Spleen (tissue), 11 donors: Measurements from ENCODE around the gene ATP11B. TPM values are rescaled to one million over a fixed set of nuclear protein-coding genes. Genes with fewer than 3 reads are reported as not detected.

Source experiments
- DNase-seq: peaks from one replicate; pipeline ENCODE4 v3.0.0-alpha.2; 2020
- H3K27ac ChIP-seq, 8 donors: fragments of 200-600 bp; sonication (generic) in 7 of 8; 1 replicate in 4 of 8; 2 replicates in 4 of 8; pipeline versions ENCODE4 v1.5.0 to v1.8.0; 2016 to 2021; ENCODE audit warnings: inconsistent platforms in 4 of 8, mild to moderate bottlenecking in 4 of 8, moderate library complexity in 1 of 8
- H3K27me3 ChIP-seq, 7 donors: fragments of 200-600 bp; sonication (generic) in 6 of 7; replicated peaks in 1 of 7; 1 replicate in 4 of 7; 2 replicates in 3 of 7; pipeline versions ENCODE4 v1.5.0 to v1.8.0; 2016 to 2021; ENCODE audit warnings: inconsistent platforms in 3 of 7, mild to moderate bottlenecking in 1 of 7
- H3K36me3 ChIP-seq, 6 donors: fragments of 200-600 bp; sonication (generic) in 5 of 6; 1 replicate in 4 of 6; 2 replicates in 2 of 6; pipeline versions ENCODE4 v1.5.0 to v1.8.0; 2016 to 2021; ENCODE audit warnings: inconsistent platforms in 2 of 6
- H3K4me1 ChIP-seq, 6 donors: fragments of 200-600 bp; sonication (generic) in 5 of 6; 1 replicate in 3 of 6; 2 replicates in 3 of 6; pipeline versions ENCODE4 v1.5.0 to v1.8.0; 2016 to 2021; ENCODE audit warnings: inconsistent platforms in 3 of 6
- H3K4me3 ChIP-seq, 8 donors: fragments of 200-600 bp; sonication (generic) in 7 of 8; 1 replicate in 4 of 8; 2 replicates in 4 of 8; pipeline versions ENCODE4 v1.5.0 to v1.8.0; 2016 to 2021; ENCODE audit warnings: inconsistent platforms in 4 of 8, mild to moderate bottlenecking in 4 of 8, moderate library complexity in 2 of 8
- H3K9me3 ChIP-seq, 8 donors: fragments of 200-600 bp; sonication (generic) in 7 of 8; 1 replicate in 4 of 8; 2 replicates in 4 of 8; pipeline versions ENCODE4 v1.5.0 to v1.8.0; 2016 to 2021; ENCODE audit warnings: inconsistent platforms in 4 of 8
- POLR2A ChIP-seq, 3 donors: fragments of 450-650 bp; IDR thresholded peaks; one replicate each; pipeline ENCODE4 v1.5.1; 2017; ENCODE audit warnings: antibody characterized with exemption in 3 of 3, mild to moderate bottlenecking in 1 of 3
- POLR2AphosphoS5 ChIP-seq, 3 donors: sonication (generic); formaldehyde crosslinking; IDR thresholded peaks; one replicate each; pipeline ENCODE4 v1.5.1; 2017; ENCODE audit warnings: antibody characterized with exemption in 3 of 3
- WGBS, 5 donors: extraction: QIAGEN DNeasy Blood & Tissue Kit in 3 of 5; methylation state at CpG; one replicate each; pipeline versions ENCODE4 v1.1.5 to v1.1.7; 2013 to 2018; 5-methylcytosine and 5-hydroxymethylcytosine counted together
- intact Hi-C: fragments of 100-400 bp; cut with DNase I; formaldehyde crosslinking; loops from one replicate; pipeline ENCODE4 v1.15.0; 2023; ENCODE audit warnings: low total_unique reads
- polyA plus RNA-seq, 3 donors: library from polyadenylated mRNA; stranded (reverse); fragments of 200-250 nt; gene quantifications; one replicate each; pipeline ENCODE4 v1.2.1, GENCODE V29; 2013
- total RNA-seq, 7 donors: library from RNA; depleted of rRNA in 3 of 7; stranded (reverse); fragments of >200 nt in 3 of 7; fragmentation: NEBNext Ultra II Directional in 4 of 7; extraction: Animal tissue kit (Norgen Biotek cat#: 25700) in 4 of 7; gene quantifications; one replicate each; pipeline versions ENCODE4 v1.1.0 to v1.2.1, GENCODE V29; 2016 to 2021
- TF ChIP-seq, protein P1 (sequence below), 11 experiments: fragments of 200-600 bp in 7 of 11; fragments of 450-650 bp in 4 of 11; sonication (generic) in 4 of 11; IDR thresholded peaks in 8 of 11; conservative IDR thresholded peaks in 3 of 11; 1 replicate in 7 of 11; 2 replicates in 4 of 11; pipeline versions ENCODE4 v1.4.0 to v1.8.0; 2016 to 2021; ENCODE audit warnings: antibody characterized with exemption in 11 of 11, inconsistent platforms in 4 of 11, mild to moderate bottlenecking in 1 of 11
- donor health status: healthy with polysubstance abuse.
- donor health status: DM: no; HTN: no; CAD: no; lungs with moderate emphysema.
- donor health status: DM: no; HTN: no; CAD: no.
- donor health status: Bipolar disorder and iron deficiency.
- donor health status: healthy.
- donor health status: DM: no; HTN: no; CAD: no.
- donor health status: DM: yes; HTN: yes; CAD: no.

The ATP11B gene
- total and polyA plus RNA-seq, 10 donors = 7.2 to 165 (median 90.3) TPM

DNA sequence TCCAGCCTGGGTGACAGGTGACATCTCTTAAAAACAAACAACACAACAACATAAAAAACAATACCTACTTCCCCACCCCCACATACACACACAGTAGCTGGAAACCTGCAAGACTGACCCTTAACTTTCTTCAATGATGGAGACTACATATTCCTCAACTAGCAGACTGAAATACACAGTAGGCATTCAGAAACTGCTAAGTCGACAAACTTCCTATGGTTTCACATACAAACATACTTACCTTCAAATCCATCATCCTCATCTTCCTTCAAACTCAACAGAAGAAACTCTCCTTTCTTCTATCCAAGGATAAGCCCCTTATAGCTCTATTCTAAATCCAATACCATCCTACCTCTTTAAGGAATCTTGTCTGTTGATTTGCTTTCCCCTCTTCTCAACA, 156.4 kb downstream of the ATP11B start:
- no peak overlapping the region for H3K4me3 ChIP-seq
- no peaks in the 10 kb centered on the region for H3K4me1 ChIP-seq
- H3K9me3 ChIP-seq = no peaks in the 10 kb centered on the region
- TF ChIP-seq POLR2AphosphoS5 (IDR thresholded peaks at IDR 0.05) (no peak), POLR2A (IDR thresholded peaks at IDR 0.05) (no peak)
- TF ChIP-seq, protein P1, sequence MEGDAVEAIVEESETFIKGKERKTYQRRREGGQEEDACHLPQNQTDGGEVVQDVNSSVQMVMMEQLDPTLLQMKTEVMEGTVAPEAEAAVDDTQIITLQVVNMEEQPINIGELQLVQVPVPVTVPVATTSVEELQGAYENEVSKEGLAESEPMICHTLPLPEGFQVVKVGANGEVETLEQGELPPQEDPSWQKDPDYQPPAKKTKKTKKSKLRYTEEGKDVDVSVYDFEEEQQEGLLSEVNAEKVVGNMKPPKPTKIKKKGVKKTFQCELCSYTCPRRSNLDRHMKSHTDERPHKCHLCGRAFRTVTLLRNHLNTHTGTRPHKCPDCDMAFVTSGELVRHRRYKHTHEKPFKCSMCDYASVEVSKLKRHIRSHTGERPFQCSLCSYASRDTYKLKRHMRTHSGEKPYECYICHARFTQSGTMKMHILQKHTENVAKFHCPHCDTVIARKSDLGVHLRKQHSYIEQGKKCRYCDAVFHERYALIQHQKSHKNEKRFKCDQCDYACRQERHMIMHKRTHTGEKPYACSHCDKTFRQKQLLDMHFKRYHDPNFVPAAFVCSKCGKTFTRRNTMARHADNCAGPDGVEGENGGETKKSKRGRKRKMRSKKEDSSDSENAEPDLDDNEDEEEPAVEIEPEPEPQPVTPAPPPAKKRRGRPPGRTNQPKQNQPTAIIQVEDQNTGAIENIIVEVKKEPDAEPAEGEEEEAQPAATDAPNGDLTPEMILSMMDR (IDR thresholded peaks at IDR 0.05 in 8 of 11, conservative IDR thresholded peaks at IDR 0.05 in 3 of 11) = no peak
- no peak for DNase-seq
- no peaks in the 10 kb centered on the region for H3K27me3 ChIP-seq
- intact Hi-C loops = no loop called here
- H3K36me3 ChIP-seq = peaks cover 0 to 83% (median 26%) of the 10 kb centered on the region in 6 donors
- no peak overlapping the region for H3K27ac ChIP-seq
- WGBS, 5 donors = 95 to 100% (median 97%) methylated on average over 1 of the region's 1 CpG

DNA sequence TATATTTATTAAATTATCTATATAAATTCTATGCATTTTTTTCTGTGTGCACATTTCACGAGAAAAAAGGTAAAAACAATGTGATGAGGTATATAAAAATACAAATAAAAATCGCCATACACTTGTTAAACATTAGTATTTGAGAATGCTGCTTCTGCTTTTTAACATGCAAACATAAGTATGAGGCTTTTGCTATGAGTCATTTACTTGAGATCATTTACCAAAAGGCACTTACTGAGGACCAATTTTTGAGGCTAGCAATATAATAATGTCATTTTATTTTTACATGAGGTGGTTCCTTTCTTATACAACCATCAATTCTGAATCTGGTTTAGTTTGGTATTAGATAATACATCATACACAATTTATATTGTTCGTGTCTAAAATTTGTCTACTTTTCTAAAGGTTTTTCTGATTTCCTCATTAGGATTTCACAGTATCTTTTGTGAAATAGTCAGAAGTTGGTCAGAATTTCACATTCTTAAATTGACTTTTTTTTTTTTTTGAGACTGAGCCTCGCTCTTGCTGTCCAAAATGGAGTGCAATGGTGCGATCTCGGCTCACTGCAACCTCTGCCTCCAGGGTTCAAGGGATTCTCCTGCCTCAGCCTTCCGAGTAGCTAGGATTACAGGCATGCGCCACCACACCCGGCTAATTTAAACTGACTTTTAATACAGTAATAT, 161.4 kb downstream of the ATP11B start:
- no peak for TF ChIP-seq POLR2A (IDR thresholded peaks at IDR 0.05)
- TF ChIP-seq, protein P1 (IDR thresholded peaks at IDR 0.05 in 8 of 11, conservative IDR thresholded peaks at IDR 0.05 in 3 of 11) = no peak
- TF ChIP-seq POLR2AphosphoS5 (IDR thresholded peaks at IDR 0.05) = no peak
- H3K36me3 ChIP-seq = peaks cover 0 to 67% (median 21%) of the 10 kb centered on the region in 6 donors
- no peaks in the 10 kb centered on the region for H3K27me3 ChIP-seq
- H3K4me3 ChIP-seq = no peak overlapping the region
- WGBS, 5 donors = 72 to 86% (median 80%) methylated on average over 9 of the region's 9 CpGs
- H3K4me1 ChIP-seq = peaks cover 0 to 14% (median 2%) of the 10 kb centered on the region in 6 donors
- H3K27ac ChIP-seq = no peak overlapping the region
- DNase-seq = no peak
- no peaks in the 10 kb centered on the region for H3K9me3 ChIP-seq
- intact Hi-C loops = no loop called here

DNA sequence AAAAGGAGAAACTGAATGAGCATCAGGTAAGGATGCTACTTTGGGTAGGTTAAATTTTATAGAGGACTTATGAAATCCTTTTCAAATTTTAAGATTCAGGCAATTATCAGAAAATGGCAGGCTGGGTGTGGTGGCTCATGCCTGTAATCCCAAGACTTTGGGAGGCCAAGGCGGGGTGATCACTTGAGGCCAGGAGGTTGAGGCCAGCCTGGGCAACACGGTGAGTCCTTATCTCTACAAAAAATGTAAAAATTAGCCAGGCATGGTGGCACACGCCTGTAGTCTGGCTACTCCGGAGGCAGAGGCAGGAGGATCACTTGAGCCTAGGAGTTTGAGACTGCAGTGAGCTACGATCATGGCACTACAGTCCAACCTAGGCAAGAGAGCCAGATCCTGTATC, 163.9 kb downstream of the ATP11B start:
- Histone ChIP-seq H3K27me3 (no peaks in the 10 kb centered on the region), H3K4me1 (peaks cover 0 to 23% (median 6%) of the 10 kb centered on the region in 6 donors), H3K9me3 (no peaks in the 10 kb centered on the region), H3K36me3 (peaks cover 0 to 77% (median 28%) of the 10 kb centered on the region in 6 donors), H3K4me3 (no peak overlapping the region), H3K27ac (no peak overlapping the region)
- intact Hi-C loops = no loop called here
- no peak for DNase-seq
- WGBS, 5 donors = 93 to 96% (median 95%) methylated on average over 5 of the region's 5 CpGs
- TF ChIP-seq, protein P1 (IDR thresholded peaks at IDR 0.05 in 8 of 11, conservative IDR thresholded peaks at IDR 0.05 in 3 of 11) = no peak
- TF ChIP-seq POLR2AphosphoS5 (IDR thresholded peaks at IDR 0.05) = no peak
- TF ChIP-seq POLR2A (IDR thresholded peaks at IDR 0.05) = no peak

DNA sequence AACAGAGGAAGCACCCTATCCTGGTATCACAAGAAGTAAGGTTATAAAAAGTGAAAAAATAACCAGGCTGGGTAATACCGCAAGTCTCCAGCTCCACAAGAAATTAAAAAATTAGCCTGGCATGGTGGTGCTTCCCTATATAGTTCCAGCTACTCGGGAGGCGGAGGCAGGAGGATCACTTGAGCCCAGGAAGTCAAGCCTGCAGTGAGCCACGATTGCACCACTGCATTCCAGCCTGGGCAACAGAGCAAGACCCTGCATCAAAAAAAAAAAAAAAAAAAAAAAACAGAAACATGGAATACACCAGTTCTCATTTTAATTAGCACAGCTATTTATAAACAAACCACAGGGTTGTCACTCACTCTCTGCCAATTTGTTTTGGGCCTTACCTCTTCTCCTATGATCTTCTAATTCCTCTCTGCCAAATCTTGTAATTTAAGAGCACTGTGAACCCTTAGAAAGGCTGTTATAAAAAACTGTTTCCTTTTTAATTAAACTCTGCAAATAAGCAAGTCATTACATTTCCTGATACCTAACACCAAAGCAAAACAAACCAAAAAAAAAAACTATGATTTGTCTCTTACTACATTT, 164.5 kb downstream of the ATP11B start:
- no peaks in the 10 kb centered on the region for H3K27me3 ChIP-seq
- H3K4me1 ChIP-seq = peaks cover 0 to 23% (median 6%) of the 10 kb centered on the region in 6 donors
- no peak overlapping the region for H3K4me3 ChIP-seq
- TF ChIP-seq POLR2A (IDR thresholded peaks at IDR 0.05) = no peak
- TF ChIP-seq, protein P1 (IDR thresholded peaks at IDR 0.05 in 8 of 11, conservative IDR thresholded peaks at IDR 0.05 in 3 of 11) = no peak
- TF ChIP-seq POLR2AphosphoS5 (IDR thresholded peaks at IDR 0.05) = no peak
- peaks cover 0 to 77% (median 26%) of the 10 kb centered on the region in 6 donors for H3K36me3 ChIP-seq
- no peak overlapping the region for H3K27ac ChIP-seq
- intact Hi-C loops = no loop called here
- no peaks in the 10 kb centered on the region for H3K9me3 ChIP-seq
- DNase-seq = no peak
- 87 to 95% (median 90%) methylated on average over 4 of the region's 4 CpGs for WGBS, 5 donors
